ENCODE data around the gene FAM120C. TPM values are rescaled to one million over a fixed set of nuclear protein-coding genes. Genes with fewer than 3 reads are reported as not detected.

The FAM120C gene
- total and polyA plus RNA-seq, 10 donors = 3.8 to 15.7 (median 8.3) TPM

GRCh38 chrX:54134269-54134668 is 48.8 kb downstream of the FAM120C start:
- Histone ChIP-seq H3K27ac (no peak overlapping the region), H3K36me3 (peaks cover 0 to 64% (median 32%) of the 10 kb centered on the region in 6 donors), H3K4me3 (no peak overlapping the region), H3K27me3 (replicated peaks in 1 of 7) (no peaks in the 10 kb centered on the region), H3K9me3 (no peaks in the 10 kb centered on the region), H3K4me1 (no peaks in the 10 kb centered on the region)
- 60 to 100% (median 95%) methylated on average over 2 of the region's 2 CpGs for WGBS, 5 donors
- intact Hi-C loops (cut with DNase I; ENCODE audit: low total_unique reads) = no loop called here
- TF ChIP-seq POLR2A (IDR thresholded peaks at IDR 0.05) (no peak), POLR2AphosphoS5 (IDR thresholded peaks at IDR 0.05) (no peak), CTCF (IDR thresholded peaks at IDR 0.05 in 8 of 11, conservative IDR thresholded peaks at IDR 0.05 in 3 of 11) (no peak)
- DNase-seq = no peak

- no peak for DNase-seq
- no peaks in the 10 kb centered on the region for H3K4me1 ChIP-seq
- 85 to 99% (median 96%) methylated on average over 7 of the region's 7 CpGs for WGBS, 5 donors
- TF ChIP-seq POLR2AphosphoS5 (IDR thresholded peaks at IDR 0.05) = no peak
- TF ChIP-seq CTCF (IDR thresholded peaks at IDR 0.05 in 8 of 11, conservative IDR thresholded peaks at IDR 0.05 in 3 of 11) = no peak
- no peak for TF ChIP-seq POLR2A (IDR thresholded peaks at IDR 0.05)
- H3K36me3 ChIP-seq = peaks cover 0 to 3% (median 0%) of the 10 kb centered on the region in 6 donors
- no peaks in the 10 kb centered on the region for H3K9me3 ChIP-seq
- H3K27me3 ChIP-seq (replicated peaks in 1 of 7) = no peaks in the 10 kb centered on the region
- H3K4me3 ChIP-seq = no peak overlapping the region
- intact Hi-C loops (cut with DNase I; ENCODE audit: low total_unique reads) = no loop called here
- H3K27ac ChIP-seq = no peak overlapping the region
These were observed 66.7 kb downstream of the FAM120C start for GRCh38 chrX:54116391-54116790.

- WGBS, 5 donors = 77 to 94% (median 88%) methylated on average over 2 of the region's 2 CpGs
These were observed 89.5 kb downstream of the FAM120C start for GRCh38 chrX:54093571-54093970.

GRCh38 chrX:54093159-54093558 is 89.9 kb downstream of the FAM120C start:
- Histone ChIP-seq H3K9me3 (no peaks in the 10 kb centered on the region), H3K4me3 (no peak overlapping the region), H3K4me1 (no peaks in the 10 kb centered on the region), H3K27me3 (replicated peaks in 1 of 7) (no peaks in the 10 kb centered on the region), H3K36me3 (peaks cover 0 to 24% (median 0%) of the 10 kb centered on the region in 6 donors), H3K27ac (no peak overlapping the region)
- WGBS, 5 donors = 71 to 95% (median 92%) methylated on average over 1 of the region's 1 CpG
- DNase-seq = no peak
- TF ChIP-seq POLR2AphosphoS5 (IDR thresholded peaks at IDR 0.05) = no peak
- TF ChIP-seq CTCF (IDR thresholded peaks at IDR 0.05 in 8 of 11, conservative IDR thresholded peaks at IDR 0.05 in 3 of 11) = no peak
- no peak for TF ChIP-seq POLR2A (IDR thresholded peaks at IDR 0.05)
- intact Hi-C loops (cut with DNase I; ENCODE audit: low total_unique reads) = no loop called here

More at GRCh38 chrX:54093571-54093970, 89.5 kb downstream of the FAM120C start:
- TF ChIP-seq POLR2AphosphoS5 (IDR thresholded peaks at IDR 0.05) = no peak
- TF ChIP-seq POLR2A (IDR thresholded peaks at IDR 0.05) = no peak
- TF ChIP-seq CTCF (IDR thresholded peaks at IDR 0.05 in 8 of 11, conservative IDR thresholded peaks at IDR 0.05 in 3 of 11) = no peak
- DNase-seq = no peak
- no peaks in the 10 kb centered on the region for H3K4me1 ChIP-seq
- peaks cover 0 to 22% (median 0%) of the 10 kb centered on the region in 6 donors for H3K36me3 ChIP-seq
- H3K9me3 ChIP-seq = no peaks in the 10 kb centered on the region
- no peak overlapping the region for H3K27ac ChIP-seq
- H3K27me3 ChIP-seq (replicated peaks in 1 of 7) = no peaks in the 10 kb centered on the region
- no peak overlapping the region for H3K4me3 ChIP-seq
- intact Hi-C loops (cut with DNase I; ENCODE audit: low total_unique reads) = no loop called here

All from spleen (tissue), 11 donors.